Breast epithelium (tissue), 4 donors: Measurements from ENCODE around the gene OTULIN. TPM values are rescaled to one million over a fixed set of nuclear protein-coding genes. Genes with fewer than 3 reads are reported as not detected.

Experiments used
- DNase-seq, 2 donors: peaks; one replicate each; pipeline ENCODE4 v3.0.0-alpha.2; 2019; ENCODE audit warnings: low spot score in 2 of 2
- H3K27ac ChIP-seq, 2 donors: fragments of 200-600 bp; sonication (generic) in 1 of 2; one replicate each; pipeline ENCODE4 v1.5.1; 2016 to 2019; ENCODE audit warnings: mild to moderate bottlenecking in 1 of 2
- H3K27me3 ChIP-seq, 2 donors: fragments of 200-600 bp; sonication (generic) in 1 of 2; one replicate each; pipeline versions ENCODE4 v1.5.1 to v1.6.0; 2017 to 2019; ENCODE audit warnings: control low read depth in 1 of 2, mild to moderate bottlenecking in 1 of 2
- H3K36me3 ChIP-seq: fragments of 200-600 bp; one replicate; pipeline ENCODE4 v1.5.1; 2019
- H3K4me1 ChIP-seq, 2 donors: fragments of 200-600 bp; sonication (generic); one replicate each; pipeline ENCODE4 v1.5.1; 2016 to 2019; ENCODE audit warnings: control low read depth in 1 of 2
- H3K4me3 ChIP-seq, 3 donors: fragments of 200-600 bp; sonication (generic); 1 replicate in 2 of 3; 2 replicates in 1 of 3; pipeline ENCODE4 v1.5.1; 2016 to 2019; ENCODE audit warnings: mild to moderate bottlenecking in 3 of 3, moderate library complexity in 2 of 3
- H3K9me3 ChIP-seq, 2 donors: fragments of 200-600 bp; sonication (generic) in 1 of 2; one replicate each; pipeline ENCODE4 v1.5.1; 2016 to 2019; ENCODE audit warnings: control low read depth in 1 of 2
- POLR2A ChIP-seq: fragments of 450-650 bp; IDR thresholded peaks from one replicate; pipeline ENCODE4 v1.6.1; 2016; ENCODE audit warnings: antibody characterized with exemption, mild to moderate bottlenecking, moderate library complexity
- POLR2AphosphoS5 ChIP-seq, 3 donors: sonication (generic); formaldehyde crosslinking; IDR thresholded peaks; one replicate each; pipeline ENCODE4 v1.6.1; 2017; ENCODE audit warnings: antibody characterized with exemption in 3 of 3
- intact Hi-C: fragments of 100-400 bp; cut with DNase I; formaldehyde crosslinking; loops from one replicate; pipeline ENCODE4 v1.15.1; 2023; ENCODE audit warnings: low total_unique reads
- total RNA-seq, 3 donors: library from RNA; depleted of rRNA; stranded (reverse); fragments of >200 nt; gene quantifications; one replicate each; pipeline ENCODE4 v1.1.0, GENCODE V29; 2016
- TF ChIP-seq, protein P1 (sequence below), 3 donors: fragments of 450-650 bp; IDR thresholded peaks; one replicate each; pipeline ENCODE4 v1.5.1; 2016 to 2017; ENCODE audit warnings: antibody characterized with exemption in 3 of 3, mild to moderate bottlenecking in 3 of 3, moderate library complexity in 3 of 3

The OTULIN gene
- total RNA-seq, 3 donors from 2014 or later, result 31.0 to 63.7 (median 47.2) TPM

DNA sequence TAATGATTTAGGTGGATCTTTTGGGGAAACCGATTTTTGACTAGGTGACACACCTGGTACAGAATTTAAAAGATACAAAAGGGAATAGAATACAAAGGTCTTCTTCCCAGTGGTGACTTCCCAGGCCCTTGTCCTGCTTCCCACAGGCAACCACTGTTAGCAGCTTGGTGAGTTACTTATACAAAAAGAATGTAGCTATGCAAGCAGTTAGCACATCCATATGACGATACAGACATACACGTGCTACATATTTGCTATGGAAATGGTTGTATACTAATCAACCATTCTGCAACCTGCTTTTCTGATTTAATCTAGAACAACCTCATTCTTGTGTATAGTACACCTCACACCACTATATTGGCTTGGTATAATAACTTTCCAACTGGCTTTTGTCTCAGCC is 51.0 kb downstream of the OTULIN start:
- Histone ChIP-seq H3K4me3 (no peak overlapping the region), H3K9me3 (no peaks in the 10 kb centered on the region), H3K36me3 (peaks cover 3% of the 10 kb centered on the region), H3K27me3 (no peaks in the 10 kb centered on the region), H3K27ac (no peak overlapping the region), H3K4me1 (no peaks in the 10 kb centered on the region)
- TF ChIP-seq POLR2AphosphoS5 (IDR thresholded peaks at IDR 0.05) (no peak), POLR2A (no peak)
- TF ChIP-seq, protein P1, sequence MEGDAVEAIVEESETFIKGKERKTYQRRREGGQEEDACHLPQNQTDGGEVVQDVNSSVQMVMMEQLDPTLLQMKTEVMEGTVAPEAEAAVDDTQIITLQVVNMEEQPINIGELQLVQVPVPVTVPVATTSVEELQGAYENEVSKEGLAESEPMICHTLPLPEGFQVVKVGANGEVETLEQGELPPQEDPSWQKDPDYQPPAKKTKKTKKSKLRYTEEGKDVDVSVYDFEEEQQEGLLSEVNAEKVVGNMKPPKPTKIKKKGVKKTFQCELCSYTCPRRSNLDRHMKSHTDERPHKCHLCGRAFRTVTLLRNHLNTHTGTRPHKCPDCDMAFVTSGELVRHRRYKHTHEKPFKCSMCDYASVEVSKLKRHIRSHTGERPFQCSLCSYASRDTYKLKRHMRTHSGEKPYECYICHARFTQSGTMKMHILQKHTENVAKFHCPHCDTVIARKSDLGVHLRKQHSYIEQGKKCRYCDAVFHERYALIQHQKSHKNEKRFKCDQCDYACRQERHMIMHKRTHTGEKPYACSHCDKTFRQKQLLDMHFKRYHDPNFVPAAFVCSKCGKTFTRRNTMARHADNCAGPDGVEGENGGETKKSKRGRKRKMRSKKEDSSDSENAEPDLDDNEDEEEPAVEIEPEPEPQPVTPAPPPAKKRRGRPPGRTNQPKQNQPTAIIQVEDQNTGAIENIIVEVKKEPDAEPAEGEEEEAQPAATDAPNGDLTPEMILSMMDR (IDR thresholded peaks at IDR 0.05), result no peak
- intact Hi-C loops, result loop anchor here (10.0 kb wide), 1 partner anchor 159 kb away; the partner anchor contains the start of gene ANKH
- DNase-seq, result no peak

DNA sequence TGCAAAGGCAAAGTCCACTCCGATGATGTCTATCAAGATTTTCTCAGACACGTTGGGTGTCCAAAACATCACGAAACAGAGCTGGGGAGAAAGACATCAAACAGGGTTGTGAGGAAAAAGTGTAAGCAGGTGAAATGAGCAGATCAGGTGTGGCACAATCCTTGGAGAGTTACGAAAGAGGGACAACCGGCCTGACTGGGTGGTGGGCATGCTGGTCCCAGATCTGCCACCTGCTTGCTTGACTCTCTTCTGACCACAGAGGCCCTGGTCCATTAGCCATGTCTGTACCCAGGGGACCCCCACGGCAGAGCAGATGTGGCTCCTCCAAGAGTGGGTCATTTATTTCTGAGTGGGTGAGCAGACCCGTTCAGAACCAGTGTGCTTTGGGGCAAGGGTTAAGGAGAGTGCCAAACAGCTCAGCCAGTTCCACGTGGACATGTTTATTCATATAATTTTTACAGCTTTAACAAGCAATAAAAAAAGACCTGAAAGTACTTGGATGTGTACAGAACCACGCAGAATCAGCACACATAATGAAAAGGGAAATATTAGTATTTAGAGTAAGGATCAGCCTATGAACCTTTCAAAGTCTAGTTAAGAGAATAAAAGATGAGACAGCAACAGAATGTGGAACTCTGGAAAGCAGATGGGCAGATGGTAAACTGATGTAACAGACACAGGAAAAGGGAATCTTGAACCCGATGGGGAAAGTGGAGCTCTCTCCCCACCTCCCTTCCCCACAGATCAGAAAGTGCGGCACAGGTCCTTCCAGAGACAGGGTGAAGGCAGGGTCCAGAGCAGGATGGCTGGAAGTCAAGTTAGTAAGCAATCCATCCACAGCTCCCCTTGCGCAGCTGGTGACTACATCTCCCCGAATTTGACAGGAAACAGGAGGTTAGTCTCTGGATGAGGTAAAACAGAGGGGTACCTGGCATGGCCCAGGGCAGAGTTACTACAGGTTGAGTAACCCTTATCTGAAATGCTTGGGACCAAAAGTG is 52.5 kb downstream of the OTULIN start:
- Histone ChIP-seq H3K4me3 (no peak overlapping the region), H3K27me3 (no peaks in the 10 kb centered on the region), H3K27ac (no peak overlapping the region), H3K4me1 (no peaks in the 10 kb centered on the region), H3K36me3 (peaks cover 3% of the 10 kb centered on the region), H3K9me3 (no peaks in the 10 kb centered on the region)
- intact Hi-C loops, result loop anchor here (10.0 kb wide), 1 partner anchor 158 kb away; the partner anchor contains the start of gene ANKH
- TF ChIP-seq POLR2A (no peak), POLR2AphosphoS5 (IDR thresholded peaks at IDR 0.05) (no peak)
- TF ChIP-seq, protein P1 (IDR thresholded peaks at IDR 0.05), result no peak
- no peak for DNase-seq

DNA sequence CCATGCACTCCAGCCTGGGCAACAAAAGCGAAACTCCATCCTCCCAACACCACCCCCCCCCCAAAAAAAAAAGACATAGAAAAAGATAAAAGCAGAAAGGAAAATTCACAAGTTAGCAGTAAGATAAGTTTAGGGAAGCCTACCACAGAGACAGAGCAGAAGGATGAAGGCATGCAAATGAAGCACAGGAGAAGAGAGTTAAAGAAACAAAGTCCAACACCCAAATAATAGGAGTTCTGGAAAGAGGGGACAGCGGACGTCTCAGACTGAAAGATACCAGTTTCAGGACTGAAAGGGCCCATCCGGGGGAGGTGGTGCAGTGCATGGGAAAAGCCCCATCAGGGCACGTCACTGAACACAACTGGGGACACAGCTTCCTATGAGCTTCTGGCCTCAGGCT is 54.3 kb downstream of the OTULIN start:
- TF ChIP-seq POLR2A (no peak), POLR2AphosphoS5 (IDR thresholded peaks at IDR 0.05) (no peak)
- TF ChIP-seq, protein P1 (IDR thresholded peaks at IDR 0.05), result no peak
- no peak overlapping the region for H3K4me3 ChIP-seq
- DNase-seq, result no peak

DNA sequence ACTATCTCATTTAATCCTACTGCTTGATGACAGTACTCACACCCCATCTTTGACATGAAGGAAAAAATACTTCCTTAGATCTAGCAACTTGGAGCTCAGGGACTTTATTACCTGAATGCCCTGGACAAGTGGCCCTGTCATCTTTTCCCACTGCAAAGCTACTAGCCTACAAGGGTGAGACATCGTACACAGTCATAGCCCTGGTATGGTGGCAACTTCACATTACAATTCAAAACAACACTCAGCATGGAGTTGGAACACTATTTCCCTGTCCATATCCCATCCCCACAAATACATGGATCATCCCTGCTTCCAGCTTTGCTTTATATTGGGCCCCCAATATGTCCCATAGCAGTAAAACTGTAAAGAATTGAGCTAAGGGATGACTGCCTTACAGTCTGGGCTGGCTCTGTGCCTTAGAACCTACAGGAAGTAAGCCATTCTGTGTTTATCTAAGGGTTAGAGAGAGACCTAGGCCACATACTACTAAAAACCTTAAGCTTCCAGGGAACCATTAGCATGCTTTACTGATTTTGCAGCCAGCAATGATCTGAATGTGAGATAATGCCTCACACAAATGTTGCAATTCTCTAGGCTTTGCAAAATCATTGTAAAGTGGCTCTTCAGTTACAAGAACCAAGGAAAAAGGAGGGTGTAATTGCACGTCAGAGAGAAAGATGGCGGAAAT is 55.9 kb downstream of the OTULIN start:
- DNase-seq, result no peak
- Histone ChIP-seq H3K4me3 (no peak overlapping the region), H3K27ac (no peak overlapping the region), H3K36me3 (peaks cover 3% of the 10 kb centered on the region), H3K4me1 (no peaks in the 10 kb centered on the region), H3K27me3 (no peaks in the 10 kb centered on the region), H3K9me3 (no peaks in the 10 kb centered on the region)
- intact Hi-C loops, result no loop called here
- TF ChIP-seq, protein P1 (IDR thresholded peaks at IDR 0.05), result no peak
- TF ChIP-seq POLR2AphosphoS5 (IDR thresholded peaks at IDR 0.05), result no peak
- TF ChIP-seq POLR2A, result no peak

More for the DNA sequence above, 54.3 kb downstream of the OTULIN start:
- Histone ChIP-seq H3K27me3 (no peaks in the 10 kb centered on the region), H3K36me3 (peaks cover 3% of the 10 kb centered on the region), H3K9me3 (no peaks in the 10 kb centered on the region), H3K27ac (no peak overlapping the region), H3K4me1 (no peaks in the 10 kb centered on the region)
- intact Hi-C loops, result loop anchor here (10.0 kb wide), 1 partner anchor 156 kb away; the partner anchor contains the start of gene ANKH
